DMS53 (cell line): ENCODE data around the gene LCN12.

ENCODE experiments used
- DNase-seq: peaks from one replicate; lab custom pipeline; 2025; lab: John Stamatoyannopoulos, UW

Gene LCN12

GRCh38 chr9:136974817-136975535, 22.9 kb downstream of the LCN12 start:
- no peak for DNase-seq

- no peak for DNase-seq
These were observed 23.6 kb downstream of the LCN12 start for GRCh38 chr9:136975644-136976043.

GRCh38 chr9:136977223-136977622, 25.1 kb downstream of the LCN12 start, which contains the start of gene PTGDS:
Gene PTGDS, plus strand, starts transcription at chr9:136977504. Its CDS starts 75 bp downstream, at chr9:136977579.
- DNase-seq = no peak

DNA sequence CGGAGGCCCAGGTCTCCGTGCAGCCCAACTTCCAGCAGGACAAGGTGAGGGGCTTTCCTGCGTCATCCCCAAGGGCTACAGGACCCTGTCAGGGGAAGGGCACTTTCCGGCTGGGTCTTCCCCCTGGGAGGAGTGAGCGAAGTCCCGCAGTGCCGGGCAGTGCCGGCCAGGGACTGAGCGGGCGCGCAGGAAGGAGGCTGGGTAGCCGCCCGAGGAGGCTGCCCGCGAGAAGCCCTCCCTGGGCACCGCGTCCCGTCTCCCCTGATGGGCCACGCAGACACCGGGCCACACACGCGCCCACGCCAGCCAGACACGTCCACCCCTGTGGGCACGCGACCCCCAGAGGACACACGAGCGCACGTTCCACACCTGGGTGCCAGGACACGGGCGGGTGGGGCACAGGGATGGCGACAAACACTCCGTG, 25.6 kb downstream of the LCN12 start:
- DNase-seq = peak; percentile 70

- DNase-seq = peak; percentile 90
These were observed 26.2 kb downstream of the LCN12 start for GRCh38 chr9:136978073-136978864.

DNA sequence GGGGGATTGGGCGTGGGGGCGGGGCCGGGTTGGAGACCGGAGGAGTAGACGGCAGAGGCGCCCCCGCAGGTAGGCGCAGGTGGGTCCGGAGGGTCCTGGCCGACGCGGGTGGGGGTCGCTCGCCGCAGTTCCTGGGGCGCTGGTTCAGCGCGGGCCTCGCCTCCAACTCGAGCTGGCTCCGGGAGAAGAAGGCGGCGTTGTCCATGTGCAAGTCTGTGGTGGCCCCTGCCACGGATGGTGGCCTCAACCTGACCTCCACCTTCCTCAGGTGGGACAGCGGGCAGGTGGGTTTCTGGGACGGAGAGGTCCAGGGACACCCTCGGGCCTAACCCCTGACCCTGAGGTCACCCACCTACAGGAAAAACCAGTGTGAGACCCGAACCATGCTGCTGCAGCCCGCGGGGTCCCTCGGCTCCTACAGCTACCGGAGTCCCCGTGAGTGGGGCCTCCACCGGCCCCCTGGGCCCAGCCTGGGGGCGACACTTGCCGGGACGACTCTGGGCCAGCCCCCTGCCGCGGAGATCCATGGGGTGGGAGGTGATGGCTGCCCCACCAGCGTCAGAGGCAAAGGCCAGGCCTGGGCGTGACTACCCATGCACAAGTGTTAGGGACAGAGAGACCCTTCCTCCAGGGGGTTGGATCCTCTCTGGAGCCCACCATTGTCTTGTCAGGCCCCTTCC, 26.9 kb downstream of the LCN12 start:
- no peak for DNase-seq

DNA sequence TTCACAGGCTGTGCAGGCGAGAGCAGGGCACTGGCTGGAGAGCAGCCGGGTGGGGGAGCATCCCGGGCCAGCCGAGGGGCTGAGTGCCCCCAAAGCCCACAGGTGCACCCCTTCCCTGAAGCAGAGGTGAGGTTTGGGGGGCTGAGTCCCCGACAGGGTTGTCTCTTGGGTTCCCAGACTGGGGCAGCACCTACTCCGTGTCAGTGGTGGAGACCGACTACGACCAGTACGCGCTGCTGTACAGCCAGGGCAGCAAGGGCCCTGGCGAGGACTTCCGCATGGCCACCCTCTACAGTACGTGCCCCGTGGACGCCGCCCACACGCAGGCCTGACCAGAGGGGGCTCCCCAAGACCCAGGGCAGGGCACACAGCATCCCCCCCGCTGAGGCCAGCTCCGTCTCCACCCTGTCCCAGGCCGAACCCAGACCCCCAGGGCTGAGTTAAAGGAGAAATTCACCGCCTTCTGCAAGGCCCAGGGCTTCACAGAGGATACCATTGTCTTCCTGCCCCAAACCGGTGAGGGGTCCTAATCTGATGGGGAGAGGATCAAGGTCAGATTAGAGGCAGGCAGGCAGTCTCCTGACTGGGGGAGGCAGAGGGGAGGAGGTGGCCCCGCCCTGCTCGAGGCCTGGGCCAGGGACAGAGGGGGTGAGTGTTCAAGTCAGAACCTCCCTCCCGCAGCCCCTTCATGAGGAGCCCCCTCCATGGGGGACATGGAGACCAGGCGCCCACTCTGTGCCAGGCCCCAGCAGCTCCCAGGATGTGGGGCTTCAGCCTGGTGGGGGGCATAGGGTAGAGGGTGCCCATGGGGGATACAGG, 27.9 kb downstream of the LCN12 start:
- DNase-seq = no peak

DNA sequence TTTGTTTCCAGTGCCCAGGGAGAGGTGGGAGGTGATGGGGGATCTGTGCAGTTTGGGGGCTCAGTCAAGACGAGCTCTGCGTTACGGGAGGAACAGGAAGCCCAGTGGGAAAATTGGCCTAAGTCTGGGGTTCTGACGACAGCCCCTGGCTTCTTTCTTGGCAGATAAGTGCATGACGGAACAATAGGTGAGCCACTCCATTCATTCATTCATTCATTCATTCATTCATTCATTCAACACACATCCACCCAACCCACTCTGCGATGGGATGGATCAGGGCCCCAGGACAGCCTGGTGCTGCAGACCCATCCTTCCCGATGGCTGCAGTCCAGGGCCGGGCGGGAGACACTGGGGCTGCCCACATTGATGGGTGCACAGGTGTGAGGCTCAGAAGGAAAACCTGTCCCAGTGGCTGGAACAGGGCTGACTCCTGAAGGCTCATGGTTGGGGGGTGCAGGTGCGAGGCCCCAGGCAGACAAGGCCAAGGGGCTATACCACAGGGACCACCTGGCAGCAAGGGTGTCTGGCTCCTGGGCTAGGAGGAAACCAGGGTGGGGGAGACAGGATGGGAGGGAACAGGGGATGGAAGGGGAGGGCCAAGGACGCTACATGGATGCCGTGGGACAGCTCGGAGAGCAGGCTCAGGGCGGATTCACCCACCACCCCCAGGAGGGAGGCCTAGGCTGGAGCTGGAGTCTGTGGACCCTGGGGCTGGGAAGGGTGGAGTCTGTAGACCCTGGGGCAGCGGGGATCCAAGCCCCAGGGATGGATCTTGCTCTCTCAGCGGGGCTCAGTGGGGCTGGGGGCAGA, 28.8 kb downstream of the LCN12 start:
- no peak for DNase-seq

DNA sequence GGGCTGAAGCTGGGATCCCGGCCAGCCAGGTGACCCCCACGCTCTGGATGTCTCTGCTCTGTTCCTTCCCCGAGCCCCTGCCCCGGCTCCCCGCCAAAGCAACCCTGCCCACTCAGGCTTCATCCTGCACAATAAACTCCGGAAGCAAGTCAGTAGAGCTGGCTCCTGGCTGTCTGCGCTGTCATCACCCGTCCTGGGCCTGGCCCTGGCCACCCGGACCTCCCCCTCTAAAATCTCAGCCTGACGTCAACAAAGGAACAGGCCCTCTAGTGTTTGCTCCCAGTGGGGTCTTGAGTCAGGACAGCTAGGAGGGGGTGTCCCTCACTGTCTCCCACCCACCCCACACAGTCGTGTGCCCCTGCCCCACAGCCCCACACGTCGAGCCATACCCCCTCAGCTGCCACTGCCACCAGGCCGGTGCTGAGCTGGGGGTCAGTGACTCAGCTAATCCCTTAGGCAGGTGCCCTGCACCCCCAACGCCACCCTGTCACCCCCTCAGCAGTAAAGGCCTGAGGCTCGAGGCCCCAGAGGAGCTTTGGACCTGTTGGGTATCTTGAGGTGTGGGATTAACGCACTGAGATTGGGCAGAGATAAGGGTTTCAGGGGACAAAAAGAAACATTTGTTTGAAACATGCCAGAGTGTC, 29.6 kb downstream of the LCN12 start:
- no peak for DNase-seq

DNA sequence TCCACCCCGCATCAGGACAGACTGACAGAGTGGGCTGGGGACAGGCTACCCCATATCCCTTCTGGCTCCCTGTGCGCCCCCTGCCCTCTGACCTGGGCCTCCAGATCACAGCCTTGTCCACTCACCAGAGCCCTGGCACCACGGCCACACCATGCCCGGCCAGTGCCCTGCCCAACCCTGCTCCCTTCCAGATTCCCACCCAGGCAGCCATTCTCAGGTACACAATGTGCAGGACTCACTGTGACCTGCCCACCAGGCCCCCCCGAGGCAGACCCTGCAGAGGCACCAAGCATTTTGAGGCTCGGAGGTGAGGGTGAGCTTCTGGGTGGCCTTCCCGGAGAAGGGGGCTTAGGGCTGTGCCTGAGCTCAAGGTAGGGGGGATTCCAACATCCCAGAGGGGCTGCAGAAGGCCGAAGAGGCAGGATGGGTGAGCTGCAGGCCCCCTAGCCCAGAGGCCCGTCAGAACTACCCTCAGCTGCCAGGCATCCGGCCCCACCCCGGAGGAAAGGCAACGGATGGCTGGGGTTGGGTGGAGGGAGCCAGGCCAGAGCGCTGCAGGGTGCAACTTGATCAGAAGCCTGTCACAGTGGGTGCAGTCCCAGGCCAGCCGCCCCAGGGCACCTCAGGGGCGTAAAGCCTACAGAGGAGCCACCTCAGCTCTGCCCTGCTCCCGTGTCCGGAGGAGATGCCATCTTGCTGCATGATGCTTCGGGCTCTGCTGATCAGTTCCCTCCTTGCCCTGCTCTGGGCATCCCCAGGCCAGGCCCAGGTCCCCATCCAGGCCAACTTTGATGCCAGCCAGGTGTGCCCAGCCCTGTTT, 30.4 kb downstream of the LCN12 start, which contains the start of gene LCNL1:
TSS of gene LCNL1 (plus strand) at position 762 of the 820 bp plus-strand sequence. CDS start 594 bp downstream, outside the sequence.
- no peak for DNase-seq

- DNase-seq = no peak
These were observed 31.1 kb downstream of the LCN12 start for GRCh38 chr9:136983167-136983566.

GRCh38 chr9:136983656-136984314, 31.7 kb downstream of the LCN12 start:
- DNase-seq = no peak

DNA sequence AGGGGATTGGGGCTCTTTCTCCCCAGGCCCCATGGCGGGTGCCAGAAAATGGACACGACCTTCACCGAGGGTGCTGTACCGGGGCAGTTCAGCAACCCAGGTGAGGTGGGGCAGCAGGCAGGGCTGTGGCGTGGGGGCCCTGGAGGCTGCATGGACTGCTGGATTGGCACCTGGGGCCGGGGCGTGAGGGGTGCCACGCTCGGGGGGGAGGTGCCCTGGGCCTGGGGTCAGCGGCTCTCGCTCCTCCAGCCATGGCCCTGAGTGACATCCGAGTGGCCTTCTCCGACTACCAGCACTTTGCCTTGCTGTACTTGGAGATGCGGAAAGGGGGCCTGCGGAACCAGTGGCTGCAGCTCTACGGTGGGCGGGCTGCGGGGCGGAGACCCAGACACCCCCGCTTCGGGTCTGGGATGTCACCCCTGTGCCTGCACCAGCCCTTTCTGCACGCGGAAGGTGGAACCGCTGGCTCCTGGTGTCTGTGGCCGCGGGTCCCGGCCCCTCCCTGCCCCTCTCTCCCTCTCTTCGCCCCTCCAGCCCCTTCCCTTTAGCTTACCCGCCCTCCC, 32.5 kb downstream of the LCN12 start:
- no peak for DNase-seq

- DNase-seq = no peak
These were observed 33.0 kb downstream of the LCN12 start for GRCh38 chr9:136985027-136985602.

DNA sequence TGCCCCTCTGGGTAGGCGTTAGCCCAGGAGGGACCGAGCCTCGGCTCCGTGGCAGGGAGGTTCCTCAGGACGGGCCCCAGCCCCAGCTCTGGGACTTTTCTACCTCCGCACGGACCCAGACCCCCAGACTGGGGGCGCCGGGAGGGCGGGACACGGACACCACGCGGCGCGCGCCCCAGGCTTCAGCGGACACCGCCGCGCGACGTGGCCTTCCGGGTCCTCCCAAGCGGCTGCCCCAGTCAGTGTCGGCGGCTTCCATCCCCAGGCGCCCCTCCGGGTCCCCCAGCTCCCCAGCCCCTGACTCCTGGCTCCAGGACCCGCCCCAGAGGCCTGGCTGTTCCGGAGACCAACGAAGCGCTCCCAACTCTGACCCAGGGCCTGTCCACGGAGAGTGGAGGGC, 33.8 kb downstream of the LCN12 start:
- DNase-seq = no peak

GRCh38 chr9:136988872-136989271, 36.8 kb downstream of the LCN12 start:
- DNase-seq = no peak

DNA sequence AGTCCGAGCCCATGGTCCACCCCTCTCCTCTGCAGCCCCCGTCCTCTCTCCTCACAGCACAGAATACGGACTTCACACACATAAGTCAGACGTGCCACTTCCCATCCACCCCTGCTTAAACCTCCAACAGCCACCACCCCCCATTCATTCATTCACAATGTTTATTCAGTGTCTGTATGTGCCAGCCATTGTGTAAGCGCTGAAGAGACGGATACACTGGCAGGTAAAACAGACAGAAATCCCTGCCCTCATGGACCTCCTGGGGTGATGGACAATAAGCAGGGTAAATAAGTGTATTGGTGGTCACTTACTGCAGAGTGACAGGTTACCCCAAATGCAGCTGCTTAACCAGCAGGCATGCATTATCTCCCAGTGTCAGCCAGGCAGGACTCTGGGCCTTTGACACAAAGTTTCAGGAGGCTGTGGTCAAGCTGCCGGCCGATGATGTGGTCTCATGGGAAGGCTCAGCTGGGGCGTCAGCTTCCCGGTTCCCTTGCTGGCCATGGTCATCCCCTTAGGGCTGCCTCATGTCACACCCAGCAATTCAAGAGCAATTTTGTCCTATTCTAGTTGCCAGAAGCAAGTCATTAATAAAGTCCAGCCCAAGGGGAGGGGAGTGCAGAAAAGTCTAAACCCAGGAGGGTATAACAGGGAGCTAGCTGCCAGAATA, 38.3 kb downstream of the LCN12 start:
- no peak for DNase-seq
